ENCODE results near the gene LONRF2. TPM values are rescaled to one million over a fixed set of nuclear protein-coding genes. Genes with fewer than 3 reads are reported as not detected.

The LONRF2 gene
- total and polyA plus RNA-seq, 2 of the 4 experiments (the other 2 are of a cell fraction): 0.19 to 0.54 TPM

DNA sequence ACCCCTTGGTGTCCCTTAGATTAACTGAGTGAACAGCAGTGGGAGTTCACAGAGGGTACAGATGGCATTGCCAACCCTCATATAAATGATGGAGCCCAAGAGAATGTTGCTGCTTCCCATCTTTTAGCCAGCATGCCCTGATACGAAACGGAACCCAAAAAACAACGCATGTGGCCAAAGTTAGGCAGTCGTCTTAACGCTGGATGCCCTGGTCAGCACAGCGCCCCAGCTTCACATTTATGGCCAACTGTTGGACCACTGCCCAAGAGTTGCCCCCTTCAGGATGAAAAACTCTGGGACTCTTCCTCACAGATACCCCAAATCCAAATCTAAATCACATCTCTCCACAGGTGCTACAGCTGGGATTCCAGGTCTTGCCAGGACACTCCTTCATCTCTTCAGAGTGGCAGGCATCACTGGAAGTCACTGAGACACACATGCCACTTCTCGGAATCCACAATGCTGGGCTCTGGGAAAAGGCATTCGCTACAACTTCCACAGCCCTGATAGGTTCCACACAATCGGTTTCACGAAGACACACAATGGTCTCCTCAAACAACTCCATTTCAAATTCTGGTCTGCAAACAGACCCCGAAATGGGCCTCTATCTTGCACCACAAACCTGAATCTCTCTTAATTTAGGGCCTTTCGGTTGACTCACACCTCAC is 44.6 kb downstream of the LONRF2 start:
- H3K27ac ChIP-seq (ENCODE audit: insufficient read depth, low read length): no peak overlapping the region
- dilution Hi-C loops (cut with HindIII; ENCODE audit: low sequenced_read_pairs, unreplicated experiment) (no loop called here), intact Hi-C loops (cut with micrococcal nuclease) (no loop called here), in situ Hi-C loops (cut with MboI; ENCODE audit: low sequenced_read_pairs) (no loop called here)
- H3K14ac ChIP-seq (replicated peaks; ENCODE audit: low read depth, low read length): no peak overlapping the region
- peaks cover 20% of the 10 kb centered on the region for H3K27me3 ChIP-seq (ENCODE audit: control insufficient read depth, insufficient read depth, low read length)
- H2AFZ ChIP-seq (replicated peaks; ENCODE audit: low read length, poor library complexity): no peak overlapping the region
- H3K23ac ChIP-seq (ENCODE audit: low read depth, low read length): no peak overlapping the region
- no peak overlapping the region for H4K91ac ChIP-seq (ENCODE audit: insufficient read depth, low read depth, low read length)
- ATAC-seq (ENCODE audit: low read depth) (no peak), DNase-seq (no peak)
- no peaks in the 10 kb centered on the region for H3K36me3 ChIP-seq (ENCODE audit: control insufficient read depth, insufficient read depth, low read length)
- no peak overlapping the region for H2BK20ac ChIP-seq (ENCODE audit: low read depth, low read length)
- no peak overlapping the region for H2AK9ac ChIP-seq (replicated peaks; ENCODE audit: low read depth, low read length, poor library complexity)
- no peak overlapping the region for H3K18ac ChIP-seq (ENCODE audit: low read depth, low read length)
- H3K4me1 ChIP-seq (ENCODE audit: control insufficient read depth, insufficient read depth, low read length): no peaks in the 10 kb centered on the region
- H2BK120ac ChIP-seq (ENCODE audit: low read depth, low read length): no peak overlapping the region
- H4K20me1 ChIP-seq (ENCODE audit: insufficient read depth, low read length): no peaks in the 10 kb centered on the region
- no peak overlapping the region for H4K5ac ChIP-seq (ENCODE audit: low read depth, low read length)
- H3K9ac ChIP-seq (ENCODE audit: low read depth, low read length): no peak overlapping the region
- 93% methylated on average over 8 of the region's 12 CpGs; no CpG with 5 or more reads in 1 of the 2 experiments for WGBS, 2 experiments (ENCODE audit: extremely low coverage in 2 of 2, insufficient read length in 1 of 2)
- no peak overlapping the region for H3K4me2 ChIP-seq (ENCODE audit: low read depth, low read length)
- BruUV-seq (replicated peaks): no TSS peak
- no peak overlapping the region for H4K8ac ChIP-seq (ENCODE audit: low read depth in 2 of 2, low read length in 2 of 2)
- no peaks in the 10 kb centered on the region for H3K9me3 ChIP-seq (ENCODE audit: control insufficient read depth, insufficient read depth, low read length)
- H3K9me1 ChIP-seq (ENCODE audit: insufficient read depth, low read length): no peaks in the 10 kb centered on the region
- ChIA-PET CTCF (no interaction called here), POLR2A (ENCODE audit: unreplicated experiment) (no interaction called here)
- H3K79me1 ChIP-seq (ENCODE audit: low read depth in 1 of 2, low read length in 2 of 2): no peaks in the 10 kb centered on the region
- no peak overlapping the region for H2BK5ac ChIP-seq (ENCODE audit: low read depth, low read length, poor library complexity, severe bottlenecking)
- TF ChIP-seq SMC3 (IDR thresholded peaks at IDR 0.05; ENCODE audit: low read depth, low read length) (no peak), RFX5 (IDR thresholded peaks at IDR 0.05; ENCODE audit: low read depth, low read length) (no peak), MXI1 (IDR thresholded peaks at IDR 0.05; ENCODE audit: borderline replicate concordance, low read depth, low read length) (no peak), MAZ (IDR thresholded peaks at IDR 0.05; ENCODE audit: borderline replicate concordance, low read depth, low read length) (no peak), FOS (IDR thresholded peaks at IDR 0.05; ENCODE audit: low read depth, low read length) (no peak), CEBPB (IDR thresholded peaks at IDR 0.05; ENCODE audit: low read depth, low read length) (no peak), NFE2L2 (IDR thresholded peaks at IDR 0.05; ENCODE audit: low read depth, low read length) (no peak), POLR2A (IDR thresholded peaks at IDR 0.05; ENCODE audit: low read depth, low read length) (no peak), CHD1 (IDR thresholded peaks at IDR 0.05; ENCODE audit: low read depth, low read length) (no peak), MAFK (IDR thresholded peaks at IDR 0.05; ENCODE audit: low read depth, low read length) (no peak), RCOR1 (IDR thresholded peaks at IDR 0.05; ENCODE audit: insufficient replicate concordance, low read length) (no peak), BHLHE40 (IDR thresholded peaks at IDR 0.05; ENCODE audit: low read depth, low read length) (no peak), RAD21 (IDR thresholded peaks at IDR 0.05; ENCODE audit: low read length) (no peak)
- TF ChIP-seq, protein P1, sequence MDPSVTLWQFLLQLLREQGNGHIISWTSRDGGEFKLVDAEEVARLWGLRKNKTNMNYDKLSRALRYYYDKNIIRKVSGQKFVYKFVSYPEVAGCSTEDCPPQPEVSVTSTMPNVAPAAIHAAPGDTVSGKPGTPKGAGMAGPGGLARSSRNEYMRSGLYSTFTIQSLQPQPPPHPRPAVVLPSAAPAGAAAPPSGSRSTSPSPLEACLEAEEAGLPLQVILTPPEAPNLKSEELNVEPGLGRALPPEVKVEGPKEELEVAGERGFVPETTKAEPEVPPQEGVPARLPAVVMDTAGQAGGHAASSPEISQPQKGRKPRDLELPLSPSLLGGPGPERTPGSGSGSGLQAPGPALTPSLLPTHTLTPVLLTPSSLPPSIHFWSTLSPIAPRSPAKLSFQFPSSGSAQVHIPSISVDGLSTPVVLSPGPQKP (IDR thresholded peaks at IDR 0.05; ENCODE audit: borderline replicate concordance, low read depth, low read length): no peak
- TF ChIP-seq, protein P2, sequence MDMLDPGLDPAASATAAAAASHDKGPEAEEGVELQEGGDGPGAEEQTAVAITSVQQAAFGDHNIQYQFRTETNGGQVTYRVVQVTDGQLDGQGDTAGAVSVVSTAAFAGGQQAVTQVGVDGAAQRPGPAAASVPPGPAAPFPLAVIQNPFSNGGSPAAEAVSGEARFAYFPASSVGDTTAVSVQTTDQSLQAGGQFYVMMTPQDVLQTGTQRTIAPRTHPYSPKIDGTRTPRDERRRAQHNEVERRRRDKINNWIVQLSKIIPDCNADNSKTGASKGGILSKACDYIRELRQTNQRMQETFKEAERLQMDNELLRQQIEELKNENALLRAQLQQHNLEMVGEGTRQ (IDR thresholded peaks at IDR 0.05; ENCODE audit: low read depth, low read length): no peak
- TF ChIP-seq, protein P3, sequence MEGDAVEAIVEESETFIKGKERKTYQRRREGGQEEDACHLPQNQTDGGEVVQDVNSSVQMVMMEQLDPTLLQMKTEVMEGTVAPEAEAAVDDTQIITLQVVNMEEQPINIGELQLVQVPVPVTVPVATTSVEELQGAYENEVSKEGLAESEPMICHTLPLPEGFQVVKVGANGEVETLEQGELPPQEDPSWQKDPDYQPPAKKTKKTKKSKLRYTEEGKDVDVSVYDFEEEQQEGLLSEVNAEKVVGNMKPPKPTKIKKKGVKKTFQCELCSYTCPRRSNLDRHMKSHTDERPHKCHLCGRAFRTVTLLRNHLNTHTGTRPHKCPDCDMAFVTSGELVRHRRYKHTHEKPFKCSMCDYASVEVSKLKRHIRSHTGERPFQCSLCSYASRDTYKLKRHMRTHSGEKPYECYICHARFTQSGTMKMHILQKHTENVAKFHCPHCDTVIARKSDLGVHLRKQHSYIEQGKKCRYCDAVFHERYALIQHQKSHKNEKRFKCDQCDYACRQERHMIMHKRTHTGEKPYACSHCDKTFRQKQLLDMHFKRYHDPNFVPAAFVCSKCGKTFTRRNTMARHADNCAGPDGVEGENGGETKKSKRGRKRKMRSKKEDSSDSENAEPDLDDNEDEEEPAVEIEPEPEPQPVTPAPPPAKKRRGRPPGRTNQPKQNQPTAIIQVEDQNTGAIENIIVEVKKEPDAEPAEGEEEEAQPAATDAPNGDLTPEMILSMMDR (conservative IDR thresholded peaks at IDR 0.05; ENCODE audit: low read depth, low read length): no peak
- no peak overlapping the region for H2BK15ac ChIP-seq (ENCODE audit: low read depth, low read length)
- H3K4me3 ChIP-seq (ENCODE audit: insufficient read depth, low read depth, low read length): no peak overlapping the region
- no peak overlapping the region for H3K4ac ChIP-seq (ENCODE audit: low read depth, low read length)
- H2AK5ac ChIP-seq (ENCODE audit: low read depth, low read length): no peak overlapping the region
- no peak overlapping the region for H3K56ac ChIP-seq (ENCODE audit: extremely low read depth, insufficient read depth, low read length)

Measured in IMR-90 (cell line).